ENCODE data around the gene NEMF. TPM values are rescaled to one million over a fixed set of nuclear protein-coding genes. Genes with fewer than 3 reads are reported as not detected.
"Not testable (repeated sequence)": the region's sequence is repeated elsewhere in the genome, so short reads cannot be mapped to it uniquely, and the experiment has no call there.

Gene NEMF
- total RNA-seq, 1 donor from 2014 or later, result 30.3 TPM

DNA sequence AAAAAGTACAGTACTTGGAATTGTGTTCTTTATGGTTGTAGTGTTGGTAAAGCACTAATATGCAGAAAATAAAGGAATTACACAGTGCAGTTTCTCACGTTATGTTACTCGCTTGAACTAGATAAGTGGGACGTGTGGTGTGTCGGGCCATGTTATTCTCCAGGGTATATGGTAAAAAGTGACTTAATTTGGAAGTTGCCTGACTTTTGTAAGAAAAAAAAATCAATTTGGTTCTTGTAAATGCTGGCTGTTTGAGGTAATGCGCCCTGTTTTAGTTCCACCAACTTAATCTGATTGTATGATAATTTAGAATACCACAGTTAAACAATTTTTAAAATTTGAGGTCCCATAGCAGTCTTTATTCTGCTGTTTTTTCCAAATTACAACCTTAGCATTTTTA is 44.4 kb upstream of the NEMF start:
- H3K36me3 ChIP-seq (ENCODE audit: control insufficient read depth, insufficient read depth, low read length), result peaks cover 3% of the 10 kb centered on the region
- peak overlapping the region; percentile 97 for H3K4me3 ChIP-seq (ENCODE audit: low read depth, low read length)
- DNase-seq (ENCODE audit: low read depth) (no peak), FAIRE-seq (no peak)
- no peaks in the 10 kb centered on the region for H3K27me3 ChIP-seq (ENCODE audit: control insufficient read depth, insufficient read depth, low read length)
- TF ChIP-seq, protein P1, sequence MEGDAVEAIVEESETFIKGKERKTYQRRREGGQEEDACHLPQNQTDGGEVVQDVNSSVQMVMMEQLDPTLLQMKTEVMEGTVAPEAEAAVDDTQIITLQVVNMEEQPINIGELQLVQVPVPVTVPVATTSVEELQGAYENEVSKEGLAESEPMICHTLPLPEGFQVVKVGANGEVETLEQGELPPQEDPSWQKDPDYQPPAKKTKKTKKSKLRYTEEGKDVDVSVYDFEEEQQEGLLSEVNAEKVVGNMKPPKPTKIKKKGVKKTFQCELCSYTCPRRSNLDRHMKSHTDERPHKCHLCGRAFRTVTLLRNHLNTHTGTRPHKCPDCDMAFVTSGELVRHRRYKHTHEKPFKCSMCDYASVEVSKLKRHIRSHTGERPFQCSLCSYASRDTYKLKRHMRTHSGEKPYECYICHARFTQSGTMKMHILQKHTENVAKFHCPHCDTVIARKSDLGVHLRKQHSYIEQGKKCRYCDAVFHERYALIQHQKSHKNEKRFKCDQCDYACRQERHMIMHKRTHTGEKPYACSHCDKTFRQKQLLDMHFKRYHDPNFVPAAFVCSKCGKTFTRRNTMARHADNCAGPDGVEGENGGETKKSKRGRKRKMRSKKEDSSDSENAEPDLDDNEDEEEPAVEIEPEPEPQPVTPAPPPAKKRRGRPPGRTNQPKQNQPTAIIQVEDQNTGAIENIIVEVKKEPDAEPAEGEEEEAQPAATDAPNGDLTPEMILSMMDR (IDR thresholded peaks at IDR 0.05; ENCODE audit: insufficient read depth, low read length, severe bottlenecking), result no peak

DNA sequence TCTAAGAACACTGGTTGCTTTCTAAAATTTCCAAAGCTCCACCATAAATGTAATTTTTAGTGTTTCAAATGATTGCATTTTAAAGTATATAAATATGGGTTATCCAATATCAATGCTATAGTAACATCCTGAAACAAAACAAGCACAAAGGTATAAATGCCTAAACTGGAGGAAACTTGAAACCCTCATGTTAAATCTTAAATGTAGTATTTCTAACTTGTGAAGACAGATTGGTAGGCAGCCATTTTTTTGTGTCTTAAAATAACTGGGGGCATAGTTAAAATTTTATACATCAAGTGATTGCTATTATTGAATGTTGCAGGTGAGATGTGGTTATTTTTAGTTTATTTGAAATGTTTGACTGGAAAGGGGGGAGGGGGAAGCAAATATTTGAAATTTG is 43.7 kb upstream of the NEMF start:
- FAIRE-seq; DNase-seq (ENCODE audit: low read depth); H3K36me3 ChIP-seq (ENCODE audit: control insufficient read depth, insufficient read depth, low read length); H3K27me3 ChIP-seq (ENCODE audit: control insufficient read depth, insufficient read depth, low read length): not testable (repeated sequence)
- peak overlapping the region; percentile 97 for H3K4me3 ChIP-seq (ENCODE audit: low read depth, low read length)

DNA sequence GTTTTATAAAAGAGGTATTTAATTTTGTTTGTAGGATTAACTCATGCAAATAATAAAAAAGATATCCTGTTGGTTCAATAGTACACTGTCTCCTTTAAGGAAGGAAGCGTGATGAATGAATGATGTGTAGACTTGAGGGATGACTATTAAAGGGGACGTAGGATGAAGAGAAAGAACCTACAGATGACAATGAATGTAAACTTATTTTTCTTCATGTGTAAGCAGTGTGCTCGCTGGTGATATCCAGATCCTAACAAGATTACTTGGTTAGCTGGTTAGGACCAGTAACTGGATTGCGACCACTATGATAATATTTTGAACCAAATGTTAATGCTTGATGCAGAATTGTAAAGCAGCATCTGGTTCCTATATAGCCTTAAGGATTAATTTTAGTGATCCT is 42.9 kb upstream of the NEMF start:
- H3K36me3 ChIP-seq (ENCODE audit: control insufficient read depth, insufficient read depth, low read length), result peaks cover 3% of the 10 kb centered on the region
- DNase-seq (ENCODE audit: low read depth) (peak; percentile 38), FAIRE-seq (no peak)
- TF ChIP-seq, protein P1 (IDR thresholded peaks at IDR 0.05; ENCODE audit: insufficient read depth, low read length, severe bottlenecking), result no peak
- peak overlapping the region; percentile 97 for H3K4me3 ChIP-seq (ENCODE audit: low read depth, low read length)
- H3K27me3 ChIP-seq (ENCODE audit: control insufficient read depth, insufficient read depth, low read length), result no peaks in the 10 kb centered on the region

DNA sequence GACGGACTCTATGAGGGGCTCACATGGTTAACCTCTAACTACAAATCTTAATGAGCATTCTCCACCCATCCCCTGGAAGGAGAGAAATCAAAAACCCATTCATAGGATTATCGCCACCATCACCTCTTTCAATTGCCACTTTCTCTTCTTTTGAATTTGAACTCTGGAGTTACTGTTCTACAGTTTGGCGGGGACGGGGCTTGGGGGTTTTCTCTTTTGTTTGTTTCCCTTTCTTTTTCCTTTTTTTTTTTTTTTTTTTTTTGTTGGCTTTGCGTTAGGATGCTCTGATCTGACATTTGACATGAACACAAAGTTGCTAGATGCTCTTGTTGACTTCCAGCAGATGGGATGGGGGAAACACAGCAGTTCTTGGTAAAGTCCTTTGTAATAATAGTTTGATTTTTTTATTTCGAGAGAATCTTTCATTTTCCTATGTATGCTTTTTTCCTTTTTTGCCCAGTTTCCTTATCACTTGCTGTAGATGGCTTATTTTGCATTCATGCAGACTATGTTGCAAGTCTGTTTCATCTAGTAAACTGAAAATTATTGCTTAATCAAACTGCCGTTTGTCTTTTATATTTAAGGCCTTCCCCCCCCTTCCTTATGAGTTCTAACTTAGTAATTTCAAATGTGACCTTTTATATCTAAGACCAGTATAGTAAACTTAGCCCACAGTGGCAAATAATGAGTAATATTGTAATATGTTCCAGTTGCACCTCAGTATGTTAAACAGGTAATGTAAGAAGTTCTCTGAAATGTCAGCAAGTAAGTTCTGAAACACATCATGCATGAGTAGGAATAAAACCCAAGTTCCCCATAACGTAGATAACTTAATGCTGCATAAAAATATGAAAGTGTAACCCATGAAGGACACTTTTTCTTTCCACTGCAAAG is 41.9 kb upstream of the NEMF start:
- not testable (repeated sequence) for H3K27me3 ChIP-seq (ENCODE audit: control insufficient read depth, insufficient read depth, low read length); FAIRE-seq; H3K36me3 ChIP-seq (ENCODE audit: control insufficient read depth, insufficient read depth, low read length); DNase-seq (ENCODE audit: low read depth)
- H3K4me3 ChIP-seq (ENCODE audit: low read depth, low read length), result peak overlapping the region; percentile 97

DNA sequence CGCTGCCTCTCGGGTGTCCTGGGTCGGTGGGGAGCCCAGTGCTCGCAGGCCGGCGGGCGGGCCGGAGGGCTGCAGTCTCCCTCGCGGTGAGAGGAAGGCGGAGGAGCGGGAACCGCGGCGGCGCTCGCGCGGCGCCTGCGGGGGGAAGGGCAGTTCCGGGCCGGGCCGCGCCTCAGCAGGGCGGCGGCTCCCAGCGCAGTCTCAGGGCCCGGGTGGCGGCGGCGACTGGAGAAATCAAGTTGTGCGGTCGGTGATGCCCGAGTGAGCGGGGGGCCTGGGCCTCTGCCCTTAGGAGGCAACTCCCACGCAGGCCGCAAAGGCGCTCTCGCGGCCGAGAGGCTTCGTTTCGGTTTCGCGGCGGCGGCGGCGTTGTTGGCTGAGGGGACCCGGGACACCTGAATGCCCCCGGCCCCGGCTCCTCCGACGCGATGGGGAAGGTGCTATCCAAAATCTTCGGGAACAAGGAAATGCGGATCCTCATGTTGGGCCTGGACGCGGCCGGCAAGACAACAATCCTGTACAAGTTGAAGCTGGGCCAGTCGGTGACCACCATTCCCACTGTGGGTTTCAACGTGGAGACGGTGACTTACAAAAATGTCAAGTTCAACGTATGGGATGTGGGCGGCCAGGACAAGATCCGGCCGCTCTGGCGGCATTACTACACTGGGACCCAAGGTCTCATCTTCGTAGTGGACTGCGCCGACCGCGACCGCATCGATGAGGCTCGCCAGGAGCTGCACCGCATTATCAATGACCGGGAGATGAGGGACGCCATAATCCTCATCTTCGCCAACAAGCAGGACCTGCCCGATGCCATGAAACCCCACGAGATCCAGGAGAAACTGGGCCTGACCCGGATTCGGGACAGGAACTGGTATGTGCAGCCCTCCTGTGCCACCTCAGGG is 41.0 kb upstream of the NEMF start:
- peak; percentile 50 for FAIRE-seq
- no peak for DNase-seq (ENCODE audit: low read depth)

DNA sequence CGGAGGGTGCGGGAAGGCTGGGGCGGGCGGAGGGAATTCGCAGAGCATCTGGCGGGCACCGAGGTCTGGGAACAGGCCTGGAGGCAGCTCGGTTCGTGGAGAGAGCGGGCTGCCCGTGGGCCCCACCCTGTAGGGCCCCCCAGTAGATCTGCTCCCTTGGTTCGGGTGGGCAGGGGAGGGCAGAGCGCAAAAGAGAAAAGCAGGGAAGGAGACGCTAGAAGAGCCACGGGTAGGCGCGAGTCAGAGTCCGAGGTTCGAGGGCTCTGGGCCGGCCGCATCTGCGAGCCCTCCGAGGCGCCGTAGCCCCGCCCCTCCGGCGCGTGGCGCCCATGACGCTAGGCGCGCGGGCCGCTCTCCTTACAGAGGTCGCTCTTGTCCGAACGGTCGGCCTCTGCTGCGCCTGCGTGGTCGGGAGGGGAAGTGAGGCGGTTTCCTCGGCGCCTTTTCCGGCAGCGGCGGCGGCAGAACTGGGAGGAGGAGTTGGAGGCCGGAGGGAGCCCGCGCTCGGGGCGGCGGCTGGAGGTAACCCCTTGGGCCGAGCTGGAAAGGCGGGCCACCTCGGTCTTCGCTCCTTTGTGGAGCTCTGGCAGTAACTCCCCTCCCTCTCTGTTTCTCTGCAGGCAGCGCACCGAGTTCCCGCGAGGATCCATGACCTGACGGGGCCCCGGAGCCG is 40.2 kb upstream of the NEMF start, which contains the start of gene ARF6:
TSS of gene ARF6 (plus strand) at position 447 of the 673 bp plus-strand sequence. CDS start 655 bp downstream, outside the sequence.
- Histone ChIP-seq H3K4me3 (ENCODE audit: low read depth, low read length) (peak within 1 kb of the TSS; percentile 97), H3K27me3 (ENCODE audit: control insufficient read depth, insufficient read depth, low read length) (no peaks in the 10 kb centered on the region), H3K36me3 (ENCODE audit: control insufficient read depth, insufficient read depth, low read length) (peaks cover 3% of the 10 kb centered on the region)
- DNase-seq (ENCODE audit: low read depth) (peak; percentile 87), FAIRE-seq (no peak)
- TF ChIP-seq, protein P1 (IDR thresholded peaks at IDR 0.05; ENCODE audit: insufficient read depth, low read length, severe bottlenecking), result peak; percentile 36

More for the DNA sequence above, 41.0 kb upstream of the NEMF start:
- peak overlapping the region; percentile 97 for H3K4me3 ChIP-seq (ENCODE audit: low read depth, low read length)
- TF ChIP-seq, protein P1 (IDR thresholded peaks at IDR 0.05; ENCODE audit: insufficient read depth, low read length, severe bottlenecking), result no peak
- H3K27me3 ChIP-seq (ENCODE audit: control insufficient read depth, insufficient read depth, low read length), result no peaks in the 10 kb centered on the region
- H3K36me3 ChIP-seq (ENCODE audit: control insufficient read depth, insufficient read depth, low read length), result peaks cover 3% of the 10 kb centered on the region

All from bronchial epithelial cell (primary cell).